Liver (tissue), 9 donors: ENCODE measurements around the gene PARM1. TPM values are rescaled to one million over a fixed set of nuclear protein-coding genes. Genes with fewer than 3 reads are reported as not detected.

Source experiments
- DNase-seq: peaks from one replicate; pipeline ENCODE4 v3.0.0-alpha.2; 2017; ENCODE audit warnings: low spot score
- H3K27ac ChIP-seq, 2 donors: one replicate each; pipeline ENCODE4 v1.7.0; 2013; ENCODE audit warnings: inconsistent platforms in 2 of 2, low read length in 2 of 2, control low read depth in 1 of 2, low read depth in 1 of 2, mild to moderate bottlenecking in 1 of 2
- H3K27me3 ChIP-seq, 4 donors: one replicate each; pipeline versions ENCODE4 v1.6.1 to v1.7.0; 2013; ENCODE audit warnings: low read length in 3 of 4, inconsistent platforms in 1 of 4, mild to moderate bottlenecking in 1 of 4, moderate library complexity in 1 of 4; ENCODE audit not compliant: control insufficient read depth in 4 of 4, insufficient read depth in 4 of 4
- H3K36me3 ChIP-seq, 4 donors: one replicate each; pipeline versions ENCODE4 v1.6.1 to v1.7.0; 2013; ENCODE audit warnings: low read length in 3 of 4, mild to moderate bottlenecking in 3 of 4, low read depth in 1 of 4, moderate library complexity in 1 of 4; ENCODE audit not compliant: control insufficient read depth in 4 of 4, insufficient read depth in 3 of 4
- H3K4me1 ChIP-seq, 4 donors: one replicate each; pipeline versions ENCODE4 v1.6.1 to v1.7.0; 2013; ENCODE audit warnings: low read length in 3 of 4, mild to moderate bottlenecking in 3 of 4, moderate library complexity in 1 of 4; ENCODE audit not compliant: control insufficient read depth in 4 of 4, insufficient read depth in 4 of 4
- H3K4me3 ChIP-seq, 3 donors: one replicate each; pipeline versions ENCODE4 v1.6.1 to v1.7.0; 2013; ENCODE audit warnings: low read length in 3 of 3, control low read depth in 1 of 3, low read depth in 1 of 3, mild to moderate bottlenecking in 1 of 3
- H3K9ac ChIP-seq, 2 donors: one replicate each; pipeline ENCODE4 v1.7.0; 2013; ENCODE audit warnings: low read length in 2 of 2, mild to moderate bottlenecking in 2 of 2, moderate library complexity in 2 of 2, control low read depth in 1 of 2, low read depth in 1 of 2
- H3K9me3 ChIP-seq, 4 donors: one replicate each; pipeline versions ENCODE4 v1.6.1 to v1.7.0; 2013; ENCODE audit warnings: low read length in 3 of 4; ENCODE audit not compliant: control insufficient read depth in 4 of 4
- ATF3 ChIP-seq: IDR thresholded peaks from 2 replicates; pipeline ENCODE4 v1.6.1; 2016; ENCODE audit warnings: antibody characterized with exemption
- EGR1 ChIP-seq, 2 donors: IDR thresholded peaks; 2 replicates each; pipeline ENCODE4 v1.6.1; 2016 to 2018; ENCODE audit warnings: antibody characterized with exemption in 2 of 2, low read depth in 2 of 2
- FOXA1 ChIP-seq: IDR thresholded peaks from 2 replicates; pipeline ENCODE4 v1.6.1; 2016; ENCODE audit warnings: antibody characterized with exemption
- FOXA2 ChIP-seq: IDR thresholded peaks from 2 replicates; pipeline ENCODE4 v1.6.1; 2016; ENCODE audit warnings: antibody characterized with exemption
- GABPA ChIP-seq, 2 donors: IDR thresholded peaks in 1 of 2; conservative IDR thresholded peaks in 1 of 2; 2 replicates each; pipeline ENCODE4 v1.6.1; 2016; ENCODE audit warnings: antibody characterized with exemption in 2 of 2, mild to moderate bottlenecking in 1 of 2, moderate library complexity in 1 of 2
- HNF4A ChIP-seq, 2 donors: conservative IDR thresholded peaks; 2 replicates each; pipeline ENCODE4 v1.6.1; 2016; ENCODE audit warnings: antibody characterized with exemption in 2 of 2, mild to moderate bottlenecking in 2 of 2
- HNF4G ChIP-seq: IDR thresholded peaks from 2 replicates; pipeline ENCODE4 v1.6.1; 2016; ENCODE audit warnings: antibody characterized with exemption
- JUND ChIP-seq, 2 donors: IDR thresholded peaks; 2 replicates each; pipeline ENCODE4 v1.6.1; 2016; ENCODE audit warnings: antibody characterized with exemption in 2 of 2
- MAX ChIP-seq: IDR thresholded peaks from 2 replicates; pipeline ENCODE4 v1.6.1; 2016; ENCODE audit warnings: antibody characterized with exemption
- NR2F2 ChIP-seq: IDR thresholded peaks from 2 replicates; pipeline ENCODE4 v1.6.1; 2016; ENCODE audit warnings: antibody characterized with exemption
- RAD21 ChIP-seq, 2 donors: IDR thresholded peaks; 2 replicates each; pipeline ENCODE4 v1.6.1; 2016; ENCODE audit warnings: antibody characterized with exemption in 2 of 2, mild to moderate bottlenecking in 2 of 2
- REST ChIP-seq: IDR thresholded peaks from 2 replicates; pipeline ENCODE4 v1.6.1; 2016; ENCODE audit warnings: antibody characterized with exemption, mild to moderate bottlenecking
- RXRA ChIP-seq, 2 donors: IDR thresholded peaks; 2 replicates each; pipeline ENCODE4 v1.6.1; 2017 to 2018; ENCODE audit warnings: antibody characterized with exemption in 2 of 2, mild to moderate bottlenecking in 1 of 2
- SP1 ChIP-seq: IDR thresholded peaks from 2 replicates; pipeline ENCODE4 v1.6.1; 2018; ENCODE audit warnings: antibody characterized with exemption, mild to moderate bottlenecking
- TAF1 ChIP-seq: conservative IDR thresholded peaks from 2 replicates; pipeline ENCODE4 v1.6.1; 2016; ENCODE audit warnings: antibody characterized with exemption, mild to moderate bottlenecking
- YY1 ChIP-seq: IDR thresholded peaks from 2 replicates; pipeline ENCODE4 v1.6.1; 2016; ENCODE audit warnings: antibody characterized with exemption, mild to moderate bottlenecking
- ZBTB33 ChIP-seq: IDR thresholded peaks from 2 replicates; pipeline ENCODE4 v1.6.1; 2016; ENCODE audit warnings: antibody characterized with exemption
- WGBS: extraction: QIAGEN DNeasy Blood & Tissue Kit; methylation state at CpG from one replicate; pipeline ENCODE4 v1.1.7; 2013; 5-methylcytosine and 5-hydroxymethylcytosine counted together
- polyA plus RNA-seq, 2 donors: library from polyadenylated mRNA; stranded (reverse) in 1 of 2; unstranded in 1 of 2; fragments of 200-250 nt in 1 of 2; fragments of >200 nt in 1 of 2; fragmentation: Nextera tagmentation in 1 of 2; extraction: Ambion mirVana in 1 of 2; gene quantifications; one replicate each; pipeline versions ENCODE4 v1.2.1 to v1.2.3, GENCODE V29; 2013 to 2015
- total RNA-seq, 2 donors: library from RNA; depleted of rRNA; stranded (reverse); fragments of >200 nt; gene quantifications; one replicate each; pipeline ENCODE4 v1.2.3, GENCODE V29; 2014
- donor health status: healthy.
- donor health status: healthy.
- donor health status: healthy.
- donor health status: healthy.
- donor health status: healthy.

The PARM1 gene
- total and polyA plus RNA-seq, 4 donors, result 0.42 to 2.2 (median 0.74) TPM

- no peaks in the 10 kb centered on the region for H3K36me3 ChIP-seq
- no peak for TF ChIP-seq REST
- no peak for TF ChIP-seq MAX
- TF ChIP-seq HNF4A (conservative IDR thresholded peaks at IDR 0.05), result no peak
- TF ChIP-seq YY1, result no peak
- 88% methylated on average over 3 of the region's 3 CpGs for WGBS
- H3K27me3 ChIP-seq, result no peaks in the 10 kb centered on the region
- no peak overlapping the region for H3K4me3 ChIP-seq
- DNase-seq, result no peak
- H3K9me3 ChIP-seq, result peaks cover 3 to 10% (median 4%) of the 10 kb centered on the region in 4 donors
- no peak overlapping the region for H3K27ac ChIP-seq
- H3K9ac ChIP-seq, result no peak overlapping the region
- no peaks in the 10 kb centered on the region for H3K4me1 ChIP-seq
These were observed 75.0 kb downstream of the PARM1 start for GRCh38 chr4:75007891-75008290.

- TF ChIP-seq ZBTB33 (no peak), ATF3 (no peak), TAF1 (no peak), FOXA2 (no peak), GABPA (IDR thresholded peaks at IDR 0.05 in 1 of 2, conservative IDR thresholded peaks at IDR 0.05 in 1 of 2) (no peak), YY1 (no peak), EGR1 (IDR thresholded peaks at IDR 0.05; ENCODE audit: low read depth in 2 of 2) (no peak), NR2F2 (no peak), RAD21 (IDR thresholded peaks at IDR 0.05) (no peak), RXRA (IDR thresholded peaks at IDR 0.05) (no peak), FOXA1 (no peak), REST (no peak), MAX (no peak), SP1 (no peak), HNF4G (no peak), JUND (IDR thresholded peaks at IDR 0.05) (no peak)
These were observed 76.2 kb downstream of the PARM1 start for GRCh38 chr4:75009138-75009537.

More at GRCh38 chr4:75009138-75009537, 76.2 kb downstream of the PARM1 start:
- Histone ChIP-seq H3K36me3 (no peaks in the 10 kb centered on the region), H3K9me3 (peaks cover 3 to 10% (median 4%) of the 10 kb centered on the region in 4 donors), H3K27ac (no peak overlapping the region), H3K4me3 (no peak overlapping the region), H3K27me3 (no peaks in the 10 kb centered on the region), H3K9ac (no peak overlapping the region), H3K4me1 (no peaks in the 10 kb centered on the region)
- DNase-seq, result no peak
- WGBS, result 87% methylated on average over 1 of the region's 1 CpG
